ENCODE data around the gene WNT5A. TPM values are rescaled to one million over a fixed set of nuclear protein-coding genes. Genes with fewer than 3 reads are reported as not detected.

The WNT5A gene
- total and polyA plus RNA-seq, 2 of the 4 experiments (the other 2 are of a cell fraction) = 224 to 231 TPM

GRCh38 chr3:55483196-55484095 lies 3.7 kb downstream of the WNT5A start:
- Histone ChIP-seq H2BK5ac (ENCODE audit: low read depth, low read length, poor library complexity, severe bottlenecking) (peak overlapping the region; percentile 97), H2AK9ac (replicated peaks; ENCODE audit: low read depth, low read length, poor library complexity) (peak overlapping the region; percentile 79), H3K4ac (ENCODE audit: low read depth, low read length) (peak overlapping the region; percentile 100), H3K4me3 (ENCODE audit: insufficient read depth, low read depth, low read length) (peak overlapping the region; percentile 89), H3K23ac (ENCODE audit: low read depth, low read length) (peak overlapping the region; percentile 99), H3K14ac (replicated peaks; ENCODE audit: low read depth, low read length) (peak overlapping the region; percentile 99), H2AK5ac (ENCODE audit: low read depth, low read length) (peak overlapping the region; percentile 99), H4K8ac (ENCODE audit: low read depth in 2 of 2, low read length in 2 of 2) (peak overlapping the region; percentile 90 to 99), H3K4me2 (ENCODE audit: low read depth, low read length) (peak overlapping the region; percentile 96), H2BK15ac (ENCODE audit: low read depth, low read length) (peak overlapping the region; percentile 92; the same call in 2 of the 3 replicates), H4K91ac (ENCODE audit: insufficient read depth, low read depth, low read length) (peak overlapping the region; percentile 100), H2BK20ac (ENCODE audit: low read depth, low read length) (peak overlapping the region; percentile 83), H3K9ac (ENCODE audit: low read depth, low read length) (peak overlapping the region; percentile 99), H3K4me1 (ENCODE audit: control insufficient read depth, insufficient read depth, low read length) (peaks cover 5% of the 10 kb centered on the region; the same call in 1 of the 2 replicates), H3K27me3 (ENCODE audit: control insufficient read depth, insufficient read depth, low read length) (no peaks in the 10 kb centered on the region), H3K56ac (ENCODE audit: extremely low read depth, insufficient read depth, low read length) (peak overlapping the region; percentile 95), H3K36me3 (ENCODE audit: control insufficient read depth, insufficient read depth, low read length) (peaks cover 30% of the 10 kb centered on the region), H3K9me1 (ENCODE audit: insufficient read depth, low read length) (no peaks in the 10 kb centered on the region), H3K79me1 (ENCODE audit: low read depth in 1 of 2, low read length in 2 of 2) (peaks cover 0 to 17% of the 10 kb centered on the region in 2 experiments; a peak in 1 of 4 replicates), H2AFZ (replicated peaks; ENCODE audit: low read length, poor library complexity) (peak overlapping the region; percentile 76), H3K27ac (ENCODE audit: insufficient read depth, low read length) (peak overlapping the region; percentile 97), H4K20me1 (ENCODE audit: insufficient read depth, low read length) (no peaks in the 10 kb centered on the region), H4K5ac (ENCODE audit: low read depth, low read length) (peak overlapping the region; percentile 97), H3K9me3 (ENCODE audit: control insufficient read depth, insufficient read depth, low read length) (no peaks in the 10 kb centered on the region), H2BK120ac (ENCODE audit: low read depth, low read length) (peak overlapping the region; percentile 98), H3K18ac (ENCODE audit: low read depth, low read length) (peak overlapping the region; percentile 88)
- ATAC-seq (ENCODE audit: low read depth) (no peak), DNase-seq (no peak)
- CTCF ChIA-PET = no interaction called here
- in situ Hi-C loops (cut with MboI; ENCODE audit: low sequenced_read_pairs) (loop anchor here (5.0 to 10.0 kb wide), 7 partner anchors 316 to 1059 kb away; no protein-coding TSS in a partner anchor), intact Hi-C loops (cut with micrococcal nuclease) (loop anchor here (2.0 to 10.0 kb wide), 4 partner anchors 263 to 651 kb away; no protein-coding TSS in a partner anchor), dilution Hi-C loops (cut with HindIII; ENCODE audit: low sequenced_read_pairs, unreplicated experiment) (no loop called here)
- no TSS peak for BruUV-seq (replicated peaks)
- POLR2A ChIA-PET (ENCODE audit: unreplicated experiment) = interaction anchor here (0.6 to 1.9 kb wide), 4 partner anchors 153 to 332 kb away, joined by 3 to 8 read pairs (median 4); no protein-coding TSS in a partner anchor
- peak; percentile 0; the same call in 1 of the 2 replicates for TF ChIP-seq MXI1 (IDR thresholded peaks at IDR 0.05; ENCODE audit: borderline replicate concordance, low read depth, low read length)
- no peak for TF ChIP-seq ELK1 (IDR thresholded peaks at IDR 0.05; ENCODE audit: borderline replicate concordance, low read depth, low read length)
- WGBS, 2 experiments (ENCODE audit: extremely low coverage in 2 of 2, insufficient read length in 1 of 2) = 28% methylated on average over 11 of the region's 40 CpGs; no CpG with 5 or more reads in 1 of the 2 experiments

Measured in IMR-90 (cell line).